ENCODE measurements around the gene INHBE.

DNA sequence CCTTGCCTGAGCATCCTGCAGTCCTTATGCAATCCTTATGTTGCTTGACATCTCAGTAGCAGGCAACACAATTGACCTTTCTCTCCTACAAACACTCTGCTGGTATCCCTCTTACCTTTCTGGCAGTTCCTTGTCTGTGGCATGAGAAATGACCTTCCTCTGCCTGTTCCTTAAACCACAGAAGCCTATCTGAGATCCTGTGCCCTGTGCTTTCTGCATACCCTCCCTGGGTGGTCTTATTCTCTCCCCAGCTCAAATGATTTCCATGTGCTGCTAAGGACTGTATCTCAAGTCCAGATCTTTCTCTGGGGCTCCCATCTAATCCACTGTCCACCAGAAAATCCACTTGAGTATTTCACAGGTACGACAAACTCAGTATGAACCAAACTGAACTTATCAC, 26.6 kb downstream of the INHBE start:
- TF ChIP-seq, protein P1, sequence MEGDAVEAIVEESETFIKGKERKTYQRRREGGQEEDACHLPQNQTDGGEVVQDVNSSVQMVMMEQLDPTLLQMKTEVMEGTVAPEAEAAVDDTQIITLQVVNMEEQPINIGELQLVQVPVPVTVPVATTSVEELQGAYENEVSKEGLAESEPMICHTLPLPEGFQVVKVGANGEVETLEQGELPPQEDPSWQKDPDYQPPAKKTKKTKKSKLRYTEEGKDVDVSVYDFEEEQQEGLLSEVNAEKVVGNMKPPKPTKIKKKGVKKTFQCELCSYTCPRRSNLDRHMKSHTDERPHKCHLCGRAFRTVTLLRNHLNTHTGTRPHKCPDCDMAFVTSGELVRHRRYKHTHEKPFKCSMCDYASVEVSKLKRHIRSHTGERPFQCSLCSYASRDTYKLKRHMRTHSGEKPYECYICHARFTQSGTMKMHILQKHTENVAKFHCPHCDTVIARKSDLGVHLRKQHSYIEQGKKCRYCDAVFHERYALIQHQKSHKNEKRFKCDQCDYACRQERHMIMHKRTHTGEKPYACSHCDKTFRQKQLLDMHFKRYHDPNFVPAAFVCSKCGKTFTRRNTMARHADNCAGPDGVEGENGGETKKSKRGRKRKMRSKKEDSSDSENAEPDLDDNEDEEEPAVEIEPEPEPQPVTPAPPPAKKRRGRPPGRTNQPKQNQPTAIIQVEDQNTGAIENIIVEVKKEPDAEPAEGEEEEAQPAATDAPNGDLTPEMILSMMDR (IDR thresholded peaks at IDR 0.05; ENCODE audit: low read length) = no peak
- TF ChIP-seq EZH2 (IDR thresholded peaks at IDR 0.05; ENCODE audit: borderline replicate concordance, low read length) = no peak
